ENCODE measurements around the gene RCCD1.

RCCD1 gene

DNA sequence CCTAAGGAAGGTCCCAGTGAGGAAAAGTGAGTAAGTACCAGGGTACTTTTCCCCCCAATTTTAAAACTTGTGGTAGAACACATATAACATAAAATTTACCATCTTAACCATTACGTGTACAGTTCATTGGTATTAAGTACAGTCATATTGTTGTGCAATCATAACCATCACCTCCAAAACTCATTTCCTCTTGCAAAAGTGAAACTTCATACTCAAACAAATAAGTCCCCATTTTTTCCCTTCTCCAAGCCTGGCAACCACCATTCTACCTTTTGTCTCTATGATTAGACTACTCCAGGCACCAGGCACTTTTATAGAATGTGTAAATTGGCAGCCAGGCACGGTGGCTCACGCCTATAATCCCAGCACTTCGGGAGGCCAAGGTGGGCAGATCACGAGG, 27.5 kb downstream of the RCCD1 start:
- TF ChIP-seq, protein P1, sequence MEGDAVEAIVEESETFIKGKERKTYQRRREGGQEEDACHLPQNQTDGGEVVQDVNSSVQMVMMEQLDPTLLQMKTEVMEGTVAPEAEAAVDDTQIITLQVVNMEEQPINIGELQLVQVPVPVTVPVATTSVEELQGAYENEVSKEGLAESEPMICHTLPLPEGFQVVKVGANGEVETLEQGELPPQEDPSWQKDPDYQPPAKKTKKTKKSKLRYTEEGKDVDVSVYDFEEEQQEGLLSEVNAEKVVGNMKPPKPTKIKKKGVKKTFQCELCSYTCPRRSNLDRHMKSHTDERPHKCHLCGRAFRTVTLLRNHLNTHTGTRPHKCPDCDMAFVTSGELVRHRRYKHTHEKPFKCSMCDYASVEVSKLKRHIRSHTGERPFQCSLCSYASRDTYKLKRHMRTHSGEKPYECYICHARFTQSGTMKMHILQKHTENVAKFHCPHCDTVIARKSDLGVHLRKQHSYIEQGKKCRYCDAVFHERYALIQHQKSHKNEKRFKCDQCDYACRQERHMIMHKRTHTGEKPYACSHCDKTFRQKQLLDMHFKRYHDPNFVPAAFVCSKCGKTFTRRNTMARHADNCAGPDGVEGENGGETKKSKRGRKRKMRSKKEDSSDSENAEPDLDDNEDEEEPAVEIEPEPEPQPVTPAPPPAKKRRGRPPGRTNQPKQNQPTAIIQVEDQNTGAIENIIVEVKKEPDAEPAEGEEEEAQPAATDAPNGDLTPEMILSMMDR (IDR thresholded peaks at IDR 0.05; ENCODE audit: extremely low read depth, missing control alignments), result no peak
- DNase-seq (ENCODE audit: low spot score), result no peak

DNA sequence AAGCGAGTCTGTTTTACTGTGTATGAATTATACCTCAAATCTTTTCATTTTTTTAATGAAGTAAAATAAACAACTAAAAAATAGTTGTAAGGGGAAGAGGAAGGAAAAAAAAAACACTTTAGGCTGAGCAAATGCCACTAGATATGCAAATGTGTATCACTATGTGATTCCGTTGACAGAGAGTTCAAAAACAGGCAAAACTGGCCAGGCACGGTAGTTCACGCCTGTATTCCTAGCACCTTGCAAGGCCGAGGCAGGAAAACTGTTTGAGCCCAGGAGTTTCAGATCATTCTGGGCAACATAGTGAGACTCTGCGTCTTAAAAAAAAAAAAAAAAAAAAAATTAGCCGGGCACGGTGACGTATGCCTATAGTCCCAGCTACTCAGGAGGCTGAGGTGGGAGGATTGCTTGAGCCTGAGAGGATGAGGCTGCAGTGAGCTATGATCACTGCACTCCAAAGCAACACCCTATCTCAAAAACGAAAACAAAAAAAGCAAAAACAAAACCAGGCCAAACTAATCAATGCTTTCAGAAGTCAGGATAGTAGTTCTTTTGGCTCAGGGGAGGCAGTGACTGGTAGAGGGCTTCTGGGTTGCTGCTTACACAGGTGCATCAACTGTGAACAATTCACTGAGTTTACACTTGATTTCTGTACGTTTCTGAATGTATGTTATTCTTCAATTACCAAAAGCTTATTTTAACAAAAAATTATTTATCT, 32.3 kb downstream of the RCCD1 start:
- peak; percentile 40 for DNase-seq (ENCODE audit: low spot score)
- TF ChIP-seq, protein P1 (IDR thresholded peaks at IDR 0.05; ENCODE audit: extremely low read depth, missing control alignments), result no peak

- TF ChIP-seq, protein P1 (IDR thresholded peaks at IDR 0.05; ENCODE audit: extremely low read depth, missing control alignments), result no peak
- no peak for DNase-seq (ENCODE audit: low spot score)
Observed at GRCh38 chr15:90987561-90988141, 33.0 kb downstream of the RCCD1 start.

DNA sequence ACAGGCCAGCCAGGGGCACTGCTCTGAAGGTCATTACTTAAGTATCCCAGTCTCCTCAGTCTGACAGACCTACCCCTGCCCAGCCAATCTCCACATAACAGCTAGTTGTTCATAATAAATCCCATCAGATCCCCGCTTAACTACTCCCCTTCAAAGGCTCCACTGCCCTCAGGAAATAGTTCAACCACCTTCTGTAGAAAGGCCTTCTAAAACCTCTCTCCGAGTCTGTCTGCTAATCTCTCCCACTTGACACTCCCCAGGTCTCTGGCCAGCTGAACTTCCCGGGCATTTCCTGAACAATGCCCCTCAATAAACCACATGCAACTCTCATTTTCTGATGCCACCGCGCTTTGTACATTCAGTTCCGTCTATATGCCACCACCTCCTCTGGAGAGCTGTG, 33.6 kb downstream of the RCCD1 start:
- DNase-seq (ENCODE audit: low spot score), result no peak

DNA sequence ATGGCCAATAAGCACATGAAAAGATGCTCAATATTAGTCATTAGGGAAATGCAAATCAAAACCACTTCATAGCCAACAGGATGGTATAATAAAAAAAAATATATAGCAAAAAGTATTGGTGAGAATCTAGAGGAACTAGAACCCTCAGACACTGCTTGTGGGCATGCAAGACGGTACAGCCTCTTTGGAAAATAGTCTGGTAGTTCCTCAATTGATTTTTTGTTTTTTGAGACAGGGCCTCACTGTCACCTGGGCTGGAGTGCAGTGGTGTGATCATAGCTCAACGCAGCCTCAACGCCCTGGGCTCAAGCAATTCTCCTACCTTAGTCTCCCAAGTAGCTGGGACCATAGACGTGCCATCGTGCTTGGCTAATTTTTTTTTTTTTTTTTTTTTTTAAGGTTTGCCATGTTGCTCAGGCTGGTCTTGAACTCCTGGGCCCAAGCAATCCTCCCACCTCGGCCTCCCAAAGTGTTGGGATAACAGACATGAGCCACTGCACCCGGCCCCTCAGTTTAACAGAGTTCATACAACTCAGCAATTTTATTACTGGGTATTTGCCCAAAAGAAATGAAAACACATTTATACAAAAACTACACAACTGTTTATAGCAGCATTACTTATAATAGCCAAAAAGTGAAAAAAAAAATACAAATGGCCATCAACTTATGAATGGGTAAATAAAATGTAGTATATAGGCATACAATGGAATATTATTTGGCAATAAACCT, 34.5 kb downstream of the RCCD1 start:
- no peak for DNase-seq (ENCODE audit: low spot score)
- TF ChIP-seq, protein P1 (IDR thresholded peaks at IDR 0.05; ENCODE audit: extremely low read depth, missing control alignments), result no peak

More for the DNA sequence above, 33.6 kb downstream of the RCCD1 start:
- TF ChIP-seq, protein P1 (IDR thresholded peaks at IDR 0.05; ENCODE audit: extremely low read depth, missing control alignments), result no peak

DNA sequence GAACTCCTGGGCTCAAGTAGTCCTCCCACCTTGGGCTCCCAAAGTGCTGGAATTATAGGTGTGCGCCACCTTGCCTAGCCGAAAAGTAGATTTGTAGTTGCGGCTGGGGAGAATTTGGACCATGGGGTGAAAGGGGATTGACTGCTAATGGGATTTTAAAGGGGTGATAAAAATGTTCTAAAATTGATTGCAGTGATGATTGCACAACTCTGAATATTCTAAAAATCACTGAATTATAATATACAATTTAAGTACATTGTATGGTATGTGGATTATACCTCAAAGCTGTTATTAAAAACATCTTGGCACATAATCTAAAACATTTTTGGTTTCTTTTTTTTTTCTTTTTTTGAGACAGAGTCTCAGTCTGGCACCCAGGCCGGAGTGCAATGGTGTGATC, 35.8 kb downstream of the RCCD1 start:
- no peak for DNase-seq (ENCODE audit: low spot score)
- TF ChIP-seq, protein P1 (IDR thresholded peaks at IDR 0.05; ENCODE audit: extremely low read depth, missing control alignments), result no peak

Data from GM20000 (cell line).